HEK293 (cell line): ENCODE data around the gene PRDM10.

Source experiments
- CTCF ChIA-PET: fragments of 350-600 bp; formaldehyde crosslinking; extraction: SDS; loops from one replicate; lab custom pipeline; 2021; ENCODE audit warnings: antibody characterized with exemption; lab: Yijun Ruan, JAX
- POLR2A ChIA-PET: fragments of 300-600 bp; formaldehyde crosslinking; extraction: SDS; loops from one replicate; lab custom pipeline; 2020; ENCODE audit warnings: antibody characterized with exemption, inconsistent platforms; lab: Yijun Ruan, JAX
- H3K27ac ChIP-seq: fragments of 200-500 bp; sonication (Bioruptor generic); 2 replicates; pipeline ENCODE4 v1.5.1; 2014; ENCODE audit warnings: low read depth, low read length, control low read depth, inconsistent platforms; ENCODE audit errors: extremely low read depth
- H3K36me3 ChIP-seq, 2 experiments: fragments of 200-500 bp in 1 of 2; sonication (Bioruptor generic) in 1 of 2; 1 replicate in 1 of 2; 2 replicates in 1 of 2; pipeline ENCODE4 v1.5.1; 2014 to 2017; ENCODE audit warnings: inconsistent platforms in 2 of 2, low read length in 2 of 2; ENCODE audit not compliant: control insufficient read depth in 2 of 2, insufficient read depth in 1 of 2
- H3K4me1 ChIP-seq: fragments of 200-500 bp; sonication (Bioruptor generic); 2 replicates; pipeline ENCODE4 v1.5.1; 2014; ENCODE audit warnings: mild to moderate bottlenecking, low read length, inconsistent platforms; ENCODE audit not compliant: control insufficient read depth, insufficient read depth
- H3K4me3 ChIP-seq: 2 replicates; pipeline ENCODE4 v1.5.1; 2011; ENCODE audit warnings: low read depth, mild to moderate bottlenecking, control low read depth, low read length, moderate library complexity
- H3K9me3 ChIP-seq: fragments of 200-500 bp; sonication (Bioruptor generic); 2 replicates; pipeline ENCODE4 v1.5.1; 2014; ENCODE audit warnings: low read depth, low read length, inconsistent platforms; ENCODE audit not compliant: control insufficient read depth, insufficient read depth
- GLI2 ChIP-seq: fragments of 450-650 bp; formaldehyde crosslinking; IDR thresholded peaks from 2 replicates; pipeline ENCODE4; 2017; ENCODE audit warnings: missing biosample characterization, missing genetic modification characterization, low read depth, borderline replicate concordance
- KLF7 ChIP-seq: fragments of 450-650 bp; formaldehyde crosslinking; IDR thresholded peaks from 2 replicates; pipeline ENCODE4 v1.5.1; 2016; ENCODE audit warnings: missing biosample characterization, missing genetic modification characterization, borderline replicate concordance
- MZF1 ChIP-seq: fragments of 450-650 bp; formaldehyde crosslinking; IDR thresholded peaks from 2 replicates; pipeline ENCODE4 v1.5.1; 2017; ENCODE audit warnings: missing biosample characterization, missing genetic modification characterization, borderline replicate concordance
- PRDM2 ChIP-seq: fragments of 450-650 bp; formaldehyde crosslinking; IDR thresholded peaks from 2 replicates; pipeline ENCODE4 v1.5.1; 2016; ENCODE audit warnings: missing biosample characterization, missing genetic modification characterization, borderline replicate concordance
- REST ChIP-seq: fragments of 450-650 bp; formaldehyde crosslinking; IDR thresholded peaks from 2 replicates; pipeline ENCODE4 v1.5.1; 2016; ENCODE audit warnings: missing biosample characterization, missing genetic modification characterization
- SALL2 ChIP-seq: fragments of 450-650 bp; formaldehyde crosslinking; IDR thresholded peaks from 2 replicates; pipeline ENCODE4 v1.5.0; 2017; ENCODE audit warnings: missing biosample characterization, mild to moderate bottlenecking, missing genetic modification characterization, borderline replicate concordance
- ZNF112 ChIP-seq: fragments of 450-650 bp; formaldehyde crosslinking; IDR thresholded peaks from 2 replicates; pipeline ENCODE4 v1.5.0; 2017; ENCODE audit warnings: missing biosample characterization, missing genetic modification characterization
- ZNF280C ChIP-seq: fragments of 450-650 bp; formaldehyde crosslinking; IDR thresholded peaks from 2 replicates; pipeline ENCODE4 v1.5.1; 2016; ENCODE audit warnings: missing biosample characterization, missing genetic modification characterization
- ZNF292 ChIP-seq: fragments of 450-650 bp; formaldehyde crosslinking; IDR thresholded peaks from 2 replicates; pipeline ENCODE4 v1.5.1; 2016; ENCODE audit warnings: low read depth, missing biosample characterization, missing genetic modification characterization, borderline replicate concordance
- ZNF311 ChIP-seq: fragments of 450-650 bp; formaldehyde crosslinking; IDR thresholded peaks from 2 replicates; pipeline ENCODE4 v1.5.1; 2017; ENCODE audit warnings: missing biosample characterization, missing genetic modification characterization, borderline replicate concordance
- ZNF404 ChIP-seq: fragments of 450-650 bp; formaldehyde crosslinking; IDR thresholded peaks from 2 replicates; pipeline ENCODE4 v1.5.1; 2017; ENCODE audit warnings: missing biosample characterization, missing genetic modification characterization
- ZNF473 ChIP-seq: fragments of 450-650 bp; formaldehyde crosslinking; IDR thresholded peaks from 2 replicates; pipeline ENCODE4 v1.5.1; 2017; ENCODE audit warnings: missing biosample characterization, missing genetic modification characterization
- ZNF548 ChIP-seq: fragments of 450-650 bp; formaldehyde crosslinking; IDR thresholded peaks from 2 replicates; pipeline ENCODE4 v1.5.1; 2016; ENCODE audit warnings: missing biosample characterization, missing genetic modification characterization
- ZNF747 ChIP-seq: fragments of 450-650 bp; formaldehyde crosslinking; IDR thresholded peaks from 2 replicates; pipeline ENCODE4 v1.5.1; 2016; ENCODE audit warnings: missing biosample characterization, missing genetic modification characterization
- ZNF791 ChIP-seq: fragments of 450-650 bp; formaldehyde crosslinking; IDR thresholded peaks from 2 replicates; pipeline ENCODE4 v1.5.1; 2016; ENCODE audit warnings: missing biosample characterization, missing genetic modification characterization
- TF ChIP-seq, protein P1 (sequence below): fragments of 450-650 bp; formaldehyde crosslinking; IDR thresholded peaks from 2 replicates; pipeline ENCODE4 v1.5.1; 2016; ENCODE audit warnings: missing biosample characterization, missing genetic modification characterization
- TF ChIP-seq, protein P2 (sequence below): fragments of 450-650 bp; formaldehyde crosslinking; IDR thresholded peaks from 2 replicates; pipeline ENCODE4 v1.5.1; 2016; ENCODE audit warnings: missing biosample characterization, missing genetic modification characterization
- TF ChIP-seq, protein P3 (sequence below): fragments of 450-650 bp; formaldehyde crosslinking; IDR thresholded peaks from 2 replicates; pipeline ENCODE4 v1.5.1; 2016; ENCODE audit warnings: missing biosample characterization, missing genetic modification characterization

The PRDM10 gene

DNA sequence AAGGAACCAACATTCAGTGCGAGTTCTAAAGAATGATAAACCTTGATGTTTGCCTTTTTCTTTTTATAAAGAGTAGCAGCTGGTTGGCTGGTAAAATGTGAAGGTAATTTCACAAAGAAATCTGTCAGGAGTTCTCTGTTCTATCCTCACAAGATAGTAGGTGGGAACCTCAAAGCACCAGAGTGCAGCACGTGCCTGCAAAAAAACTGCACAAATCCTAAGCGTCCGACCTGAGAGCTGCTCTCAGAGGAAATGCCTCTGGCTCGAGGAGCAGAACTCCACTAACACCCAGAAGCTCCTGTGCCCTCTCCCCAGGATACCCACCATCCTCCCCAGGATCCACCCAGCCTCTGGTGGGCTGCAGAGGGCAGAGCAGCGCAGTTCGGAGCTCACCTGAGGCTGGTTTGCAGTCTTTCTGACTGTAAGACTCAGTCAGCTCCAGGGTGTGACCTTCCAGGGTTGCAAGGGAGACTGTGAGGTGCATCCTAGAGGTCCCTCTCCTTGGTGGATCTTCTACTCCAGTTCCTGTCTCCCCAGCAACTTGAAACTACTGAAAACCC lies 23.5 kb downstream of the PRDM10 start (continued):
- no peak for TF ChIP-seq PRDM2 (tag by site-specific recombination)
- TF ChIP-seq ZNF791 (tag by site-specific recombination), result no peak
- no peak for TF ChIP-seq SALL2 (tag by site-specific recombination)

GRCh38 chr11:129978447-129978846 lies 24.2 kb downstream of the PRDM10 start:
- TF ChIP-seq, protein P1, sequence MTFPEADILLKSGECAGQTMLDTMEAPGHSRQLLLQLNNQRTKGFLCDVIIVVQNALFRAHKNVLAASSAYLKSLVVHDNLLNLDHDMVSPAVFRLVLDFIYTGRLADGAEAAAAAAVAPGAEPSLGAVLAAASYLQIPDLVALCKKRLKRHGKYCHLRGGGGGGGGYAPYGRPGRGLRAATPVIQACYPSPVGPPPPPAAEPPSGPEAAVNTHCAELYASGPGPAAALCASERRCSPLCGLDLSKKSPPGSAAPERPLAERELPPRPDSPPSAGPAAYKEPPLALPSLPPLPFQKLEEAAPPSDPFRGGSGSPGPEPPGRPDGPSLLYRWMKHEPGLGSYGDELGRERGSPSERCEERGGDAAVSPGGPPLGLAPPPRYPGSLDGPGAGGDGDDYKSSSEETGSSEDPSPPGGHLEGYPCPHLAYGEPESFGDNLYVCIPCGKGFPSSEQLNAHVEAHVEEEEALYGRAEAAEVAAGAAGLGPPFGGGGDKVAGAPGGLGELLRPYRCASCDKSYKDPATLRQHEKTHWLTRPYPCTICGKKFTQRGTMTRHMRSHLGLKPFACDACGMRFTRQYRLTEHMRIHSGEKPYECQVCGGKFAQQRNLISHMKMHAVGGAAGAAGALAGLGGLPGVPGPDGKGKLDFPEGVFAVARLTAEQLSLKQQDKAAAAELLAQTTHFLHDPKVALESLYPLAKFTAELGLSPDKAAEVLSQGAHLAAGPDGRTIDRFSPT (tag by site-specific recombination), result no peak
- no peak for TF ChIP-seq GLI2
- TF ChIP-seq, protein P2, sequence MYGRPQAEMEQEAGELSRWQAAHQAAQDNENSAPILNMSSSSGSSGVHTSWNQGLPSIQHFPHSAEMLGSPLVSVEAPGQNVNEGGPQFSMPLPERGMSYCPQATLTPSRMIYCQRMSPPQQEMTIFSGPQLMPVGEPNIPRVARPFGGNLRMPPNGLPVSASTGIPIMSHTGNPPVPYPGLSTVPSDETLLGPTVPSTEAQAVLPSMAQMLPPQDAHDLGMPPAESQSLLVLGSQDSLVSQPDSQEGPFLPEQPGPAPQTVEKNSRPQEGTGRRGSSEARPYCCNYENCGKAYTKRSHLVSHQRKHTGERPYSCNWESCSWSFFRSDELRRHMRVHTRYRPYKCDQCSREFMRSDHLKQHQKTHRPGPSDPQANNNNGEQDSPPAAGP, result no peak
- no peak for TF ChIP-seq ZNF280C (tag by site-specific recombination)
- TF ChIP-seq ZNF404 (tag by site-specific recombination), result no peak
- TF ChIP-seq ZNF311 (tag by site-specific recombination), result no peak
- no peak for TF ChIP-seq ZNF791 (tag by site-specific recombination)
- no peak for TF ChIP-seq ZNF112
- TF ChIP-seq ZNF548 (tag by site-specific recombination), result no peak
- no peak for TF ChIP-seq ZNF292 (tag by site-specific recombination)
- TF ChIP-seq ZNF747, result no peak
- TF ChIP-seq MZF1 (tag by site-specific recombination), result no peak
- TF ChIP-seq REST, result no peak
- no peak for TF ChIP-seq ZNF473 (tag by site-specific recombination)
- TF ChIP-seq KLF7, result no peak
- TF ChIP-seq, protein P3, sequence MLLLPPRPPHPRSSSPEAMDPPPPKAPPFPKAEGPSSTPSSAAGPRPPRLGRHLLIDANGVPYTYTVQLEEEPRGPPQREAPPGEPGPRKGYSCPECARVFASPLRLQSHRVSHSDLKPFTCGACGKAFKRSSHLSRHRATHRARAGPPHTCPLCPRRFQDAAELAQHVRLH (tag by site-specific recombination), result no peak
- no peaks in the 10 kb centered on the region for H3K36me3 ChIP-seq
- ChIA-PET POLR2A (no interaction called here), CTCF (interaction anchor here (0.6 to 1.5 kb wide), 2 partner anchors 11 to 77 kb away, joined by 3 to 5 read pairs; no protein-coding TSS in a partner anchor)
- no peak overlapping the region for H3K4me3 ChIP-seq
- H3K27ac ChIP-seq, result no peak overlapping the region
- no peaks in the 10 kb centered on the region for H3K9me3 ChIP-seq
- no peaks in the 10 kb centered on the region for H3K4me1 ChIP-seq
